Memory B cell (primary cell): ENCODE data around the gene MEDAG.

Experiments used
- ATAC-seq: fragments of 150-1000 bp; cut with Tn5 transposase; 2 replicates; pipeline ENCODE4 v1.10.0; 2021; ENCODE audit warnings: low read depth, mild to moderate bottlenecking, moderate library complexity
- DNase-seq, 2 donors: peaks; one replicate each; pipeline ENCODE4 v3.0.0; 2022; ENCODE audit warnings: low spot score in 2 of 2
- H3K27ac Mint-ChIP-seq: one replicate; pipeline ENCODE4 v1.8.0; 2022; ENCODE audit warnings: mild to moderate bottlenecking, moderate library complexity, mixed read lengths
- H3K27me3 Mint-ChIP-seq: one replicate; pipeline ENCODE4 v1.8.0; 2022; ENCODE audit warnings: mixed read lengths
- H3K36me3 Mint-ChIP-seq: one replicate; pipeline ENCODE4 v1.8.0; 2022; ENCODE audit warnings: mild to moderate bottlenecking, mixed read lengths
- H3K4me1 Mint-ChIP-seq: one replicate; pipeline ENCODE4 v1.8.0; 2022; ENCODE audit warnings: mixed read lengths
- H3K4me3 Mint-ChIP-seq: one replicate; pipeline ENCODE4 v1.8.0; 2022; ENCODE audit warnings: mild to moderate bottlenecking, moderate library complexity, mixed read lengths
- H3K9me3 Mint-ChIP-seq: one replicate; pipeline ENCODE4 v1.8.0; 2022; ENCODE audit warnings: mixed read lengths

MEDAG gene

DNA sequence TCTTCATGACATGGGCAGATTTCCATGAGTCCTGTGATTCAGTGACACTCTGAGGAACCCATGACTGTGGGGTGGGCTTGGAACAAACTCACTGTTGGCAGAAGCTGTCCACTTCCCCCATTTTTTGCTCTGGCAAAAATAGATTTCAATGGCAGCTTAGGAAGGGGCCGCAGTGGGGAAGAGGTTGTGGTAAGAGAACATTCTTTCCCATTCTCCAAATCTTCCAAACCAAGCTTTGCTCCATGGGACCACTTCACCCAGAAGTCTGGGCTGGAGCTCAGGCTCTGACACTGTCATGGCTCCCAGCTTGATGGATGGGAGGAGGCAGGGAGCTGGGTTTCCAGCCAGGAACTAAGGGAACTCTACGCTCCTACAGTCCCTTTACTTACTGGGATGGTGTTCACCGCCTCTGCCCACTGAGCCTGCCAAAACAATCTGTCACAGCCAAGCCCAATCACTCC lies 24.9 kb upstream of the MEDAG start:
- ATAC-seq: no peak
- Mint-ChIP-seq H3K9me3 (peaks cover 6% of the 10 kb centered on the region), H3K4me3 (no peak overlapping the region), H3K4me1 (no peaks in the 10 kb centered on the region), H3K27me3 (peaks cover 2% of the 10 kb centered on the region), H3K36me3 (peaks cover 2% of the 10 kb centered on the region), H3K27ac (no peak overlapping the region)
- DNase-seq: no peak

DNA sequence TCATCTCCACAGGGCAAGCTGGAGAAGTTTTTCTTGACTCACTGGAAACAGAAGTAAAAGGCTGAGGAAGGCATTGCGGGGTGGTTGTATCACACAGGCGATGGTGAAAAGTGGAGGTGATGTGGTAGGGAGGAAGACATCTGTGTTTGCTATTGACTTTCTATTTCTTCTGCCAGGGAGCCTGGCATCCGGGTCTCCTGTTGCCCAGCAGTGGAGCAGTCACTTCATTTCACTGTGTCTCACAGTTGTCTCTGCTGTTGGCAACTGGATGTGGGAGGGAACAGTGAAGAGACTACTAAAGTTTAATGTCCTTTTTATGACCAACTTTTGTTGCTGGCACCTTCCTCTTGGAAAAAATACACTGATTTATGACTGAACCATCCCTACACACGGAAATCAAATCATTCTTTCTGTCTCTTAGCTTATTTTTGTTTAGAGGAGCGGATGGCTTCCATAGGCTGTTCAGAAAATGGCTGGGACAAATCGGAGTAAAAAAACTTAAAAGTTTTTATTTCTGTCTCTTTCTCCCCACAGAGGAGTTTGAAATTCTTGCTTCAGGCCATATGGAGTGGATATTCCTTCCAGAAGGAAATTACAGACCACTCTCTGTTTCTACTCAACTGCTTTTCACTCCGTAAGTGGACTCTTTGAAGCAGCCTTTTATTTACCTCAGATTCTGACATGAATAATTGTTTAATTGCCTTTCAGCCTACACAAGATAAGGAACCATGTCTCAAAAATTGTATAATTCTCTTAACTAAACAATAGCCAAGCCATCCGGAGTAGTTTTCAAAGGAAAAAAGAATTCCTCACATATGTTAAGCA lies 23.8 kb upstream of the MEDAG start:
- DNase-seq: no peak
- Mint-ChIP-seq H3K36me3 (peaks cover 2% of the 10 kb centered on the region), H3K4me3 (no peak overlapping the region), H3K27me3 (peaks cover 2% of the 10 kb centered on the region), H3K4me1 (no peaks in the 10 kb centered on the region), H3K9me3 (peaks cover 6% of the 10 kb centered on the region), H3K27ac (no peak overlapping the region)
- ATAC-seq: no peak

DNA sequence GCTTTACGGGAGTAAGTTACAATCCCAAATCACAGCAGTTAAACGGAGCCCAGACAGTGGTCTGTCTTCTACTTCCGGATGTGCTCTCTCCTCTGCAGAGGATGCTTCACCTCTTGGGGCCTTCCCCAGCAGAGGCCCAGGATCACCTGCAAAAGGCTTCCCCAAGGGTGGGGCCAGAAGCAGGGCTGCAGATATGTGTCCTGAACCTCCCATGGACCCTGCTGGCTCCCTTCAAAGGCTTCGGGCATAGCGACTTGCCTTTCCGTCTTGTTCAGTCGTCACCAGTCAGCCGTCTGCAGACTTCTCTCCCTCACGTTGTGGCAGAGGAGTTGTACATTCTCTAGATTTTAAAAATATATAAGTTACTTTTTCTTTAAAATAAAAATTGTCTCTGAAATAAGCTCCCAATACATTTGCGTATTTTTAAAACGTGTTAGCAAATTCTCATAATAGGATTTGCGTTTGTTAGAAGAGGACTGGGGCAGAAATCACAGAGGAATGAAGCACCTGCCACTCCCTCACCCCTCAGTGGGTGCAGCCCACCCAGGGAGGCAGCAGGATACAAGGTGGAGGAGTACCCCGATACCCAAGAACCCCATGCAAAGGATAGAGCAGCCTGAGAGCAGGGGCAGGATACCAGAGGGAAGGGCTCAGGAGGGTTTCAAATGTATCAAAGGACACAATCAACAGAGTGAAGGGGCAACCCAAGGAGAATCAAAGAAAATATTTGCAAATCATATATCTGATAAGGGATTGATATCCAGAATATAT lies 22.9 kb upstream of the MEDAG start:
- no peak overlapping the region for H3K4me3 Mint-ChIP-seq
- H3K4me1 Mint-ChIP-seq: no peaks in the 10 kb centered on the region
- H3K9me3 Mint-ChIP-seq: peaks cover 6% of the 10 kb centered on the region
- DNase-seq (no peak), ATAC-seq (no peak)
- H3K36me3 Mint-ChIP-seq: peaks cover 2% of the 10 kb centered on the region
- peaks cover 2% of the 10 kb centered on the region for H3K27me3 Mint-ChIP-seq
- H3K27ac Mint-ChIP-seq: no peak overlapping the region

DNA sequence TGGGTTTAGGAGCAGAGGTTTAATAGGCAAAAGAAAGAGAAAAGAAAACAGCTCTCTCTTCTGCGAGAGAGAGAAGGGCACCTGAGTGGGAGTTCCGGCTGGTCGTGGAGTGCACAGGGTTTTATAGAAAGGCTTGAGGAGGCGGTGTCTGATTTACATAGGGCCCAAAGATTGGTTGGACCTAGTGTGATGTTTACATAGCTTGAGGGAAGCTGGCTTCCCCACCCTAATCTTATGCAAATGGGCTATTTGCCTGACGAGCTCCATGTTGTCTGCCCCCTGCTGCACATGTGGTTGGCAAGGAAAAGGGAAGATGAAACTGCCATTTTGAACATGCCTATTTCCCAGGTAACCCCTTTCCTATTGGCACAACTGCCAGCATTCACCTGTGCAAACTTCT lies 21.5 kb upstream of the MEDAG start:
- ATAC-seq (no peak), DNase-seq (no peak)
- no peaks in the 10 kb centered on the region for H3K4me1 Mint-ChIP-seq
- no peak overlapping the region for H3K4me3 Mint-ChIP-seq
- no peak overlapping the region for H3K27ac Mint-ChIP-seq
- H3K36me3 Mint-ChIP-seq: peaks cover 2% of the 10 kb centered on the region
- peaks cover 3% of the 10 kb centered on the region for H3K27me3 Mint-ChIP-seq
- peaks cover 7% of the 10 kb centered on the region for H3K9me3 Mint-ChIP-seq

DNA sequence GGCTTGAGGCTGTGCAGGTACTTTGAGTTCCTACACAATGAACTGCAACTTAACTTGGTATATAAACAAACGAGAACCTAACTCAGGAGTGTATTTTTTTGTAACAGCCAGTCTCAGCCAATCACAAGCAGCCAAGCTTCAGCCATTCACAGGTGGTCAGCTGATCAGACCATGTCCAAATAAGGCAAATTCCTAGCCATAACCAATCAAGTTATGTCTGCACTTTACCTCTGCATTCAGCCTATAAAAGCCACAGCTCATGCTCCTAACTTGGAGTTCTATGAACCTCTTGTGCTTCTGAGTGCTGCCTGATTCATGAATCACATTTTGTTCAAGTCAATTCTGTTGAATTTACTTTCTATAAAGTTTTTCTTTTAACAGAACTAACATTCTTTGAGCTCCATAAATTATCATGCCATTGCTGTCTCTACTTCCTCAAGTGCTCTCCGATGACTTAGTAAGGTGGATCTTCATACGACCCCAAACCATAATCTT lies 16.8 kb upstream of the MEDAG start:
- Mint-ChIP-seq H3K4me1 (no peaks in the 10 kb centered on the region), H3K27me3 (peaks cover 8% of the 10 kb centered on the region), H3K27ac (no peak overlapping the region), H3K36me3 (no peaks in the 10 kb centered on the region), H3K4me3 (no peak overlapping the region), H3K9me3 (peaks cover 4% of the 10 kb centered on the region)
- ATAC-seq (no peak), DNase-seq (no peak)

DNA sequence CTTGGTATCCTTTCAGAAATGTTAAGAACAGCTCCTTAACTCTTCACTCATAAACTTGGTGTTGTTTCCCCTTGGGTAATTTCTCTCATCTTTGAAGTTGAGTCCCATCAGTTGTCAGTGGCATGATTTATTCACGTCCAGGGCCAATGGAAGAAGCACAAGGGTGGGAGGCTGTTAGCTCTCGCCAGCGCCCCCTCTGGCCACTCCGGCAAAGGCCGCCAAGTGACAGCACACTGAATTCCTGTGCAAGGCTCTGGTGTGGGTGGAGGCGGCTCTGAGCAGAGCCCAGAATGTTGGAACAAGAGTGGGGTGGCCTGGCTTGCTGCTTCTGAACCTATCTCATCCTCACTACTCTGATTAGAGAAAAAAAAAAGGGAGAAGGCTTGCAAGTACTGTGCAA lies 13.1 kb upstream of the MEDAG start:
- Mint-ChIP-seq H3K36me3 (no peaks in the 10 kb centered on the region), H3K4me3 (no peak overlapping the region)
- ATAC-seq: no peak

DNA sequence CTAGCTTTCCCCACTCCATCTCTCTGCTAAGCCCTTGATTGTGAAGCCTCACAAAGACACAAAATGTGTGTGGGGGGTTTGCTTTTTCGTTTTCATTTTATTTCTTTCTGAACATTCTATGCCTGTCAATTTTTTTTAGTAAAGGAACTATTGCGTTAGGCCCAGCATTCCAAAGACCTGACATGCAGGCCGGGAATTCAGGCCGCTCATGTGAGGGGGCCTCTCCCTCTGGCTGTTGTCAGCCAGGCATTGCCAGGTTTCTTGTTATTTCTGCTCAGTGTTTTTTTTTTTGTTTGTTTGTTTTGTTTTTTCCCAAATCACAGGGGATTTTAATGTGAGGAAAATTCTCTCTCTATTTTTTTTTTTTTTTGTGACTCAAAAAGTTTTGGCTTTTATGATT lies 10.3 kb upstream of the MEDAG start:
- DNase-seq (no peak), ATAC-seq (no peak)
- Mint-ChIP-seq H3K27me3 (peaks cover 18% of the 10 kb centered on the region), H3K4me3 (no peak overlapping the region), H3K36me3 (no peaks in the 10 kb centered on the region), H3K4me1 (peaks cover 6% of the 10 kb centered on the region), H3K27ac (no peak overlapping the region), H3K9me3 (no peaks in the 10 kb centered on the region)

More for the DNA sequence above, 13.1 kb upstream of the MEDAG start:
- Mint-ChIP-seq H3K27ac (no peak overlapping the region), H3K27me3 (peaks cover 10% of the 10 kb centered on the region), H3K9me3 (peaks cover 1% of the 10 kb centered on the region), H3K4me1 (no peaks in the 10 kb centered on the region)
- no peak for DNase-seq

DNA sequence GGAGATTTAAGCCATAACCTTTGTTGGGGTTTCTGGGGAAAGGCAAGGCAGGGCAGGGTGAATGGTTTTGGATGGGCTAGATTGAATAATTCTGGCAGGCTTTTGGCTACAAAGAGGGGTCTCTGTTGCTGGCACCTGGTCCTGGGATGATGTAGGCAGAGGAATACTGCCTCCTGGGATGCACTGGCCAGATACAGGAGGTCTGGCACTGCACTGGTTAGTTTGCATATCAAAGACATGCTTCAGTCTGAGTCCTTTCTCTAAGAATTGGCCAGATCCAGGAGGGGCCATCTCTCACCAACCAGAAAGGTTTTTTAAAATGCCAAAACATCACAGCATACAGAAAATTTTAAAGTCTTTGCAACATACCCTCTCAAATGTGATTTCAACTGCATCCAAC lies 8.0 kb upstream of the MEDAG start:
- Mint-ChIP-seq H3K4me3 (no peak overlapping the region), H3K4me1 (peaks cover 6% of the 10 kb centered on the region), H3K36me3 (no peaks in the 10 kb centered on the region), H3K27ac (no peak overlapping the region), H3K9me3 (no peaks in the 10 kb centered on the region), H3K27me3 (peaks cover 18% of the 10 kb centered on the region)
- no peak for ATAC-seq
- no peak for DNase-seq

DNA sequence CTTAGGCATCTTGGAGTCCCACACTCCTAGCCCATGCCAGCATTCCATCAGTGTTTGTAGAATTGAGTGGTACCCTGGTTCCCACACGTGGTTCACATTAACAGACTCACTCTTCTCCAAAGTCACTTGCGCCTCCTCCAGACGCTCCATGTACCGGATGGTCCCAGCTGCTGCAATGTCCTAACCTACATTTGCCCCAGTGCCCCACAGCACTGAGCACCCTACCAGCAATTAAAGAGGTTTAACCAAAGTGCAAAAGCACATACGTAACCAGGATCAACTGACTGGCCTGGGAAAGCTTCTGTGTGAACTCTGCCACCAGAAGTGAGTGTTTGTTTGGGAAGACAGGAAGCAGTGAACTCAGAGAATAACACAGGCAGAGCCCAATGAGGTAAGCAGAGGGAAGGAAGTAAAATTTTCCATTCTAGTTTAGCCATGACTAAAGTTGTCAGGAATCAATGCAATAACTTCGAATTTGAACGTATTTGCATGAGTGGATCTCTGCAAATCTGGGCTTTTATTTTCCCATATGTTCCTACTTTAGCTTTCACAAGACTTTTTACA lies 7.3 kb upstream of the MEDAG start:
- no peak for ATAC-seq

DNA sequence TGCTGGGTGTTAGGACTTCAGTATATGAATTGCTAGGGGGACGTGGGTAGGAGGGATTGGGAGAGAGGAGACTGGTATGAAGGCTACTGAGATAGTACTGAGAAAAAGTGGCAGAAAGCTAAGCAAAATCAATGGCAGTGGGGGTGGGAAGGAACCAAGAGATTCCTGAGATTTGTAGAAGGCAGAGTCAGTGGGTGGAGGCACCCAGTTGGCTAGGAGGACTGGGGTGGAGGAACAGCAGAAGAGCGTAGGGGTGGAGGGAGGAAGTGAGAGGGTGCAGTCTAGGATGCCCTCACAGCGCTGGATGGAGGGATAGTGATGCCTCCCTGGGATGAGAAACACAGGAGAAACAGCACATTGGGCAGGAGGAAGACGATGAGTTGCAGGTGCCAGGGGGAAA lies 5.6 kb upstream of the MEDAG start:
- H3K27ac Mint-ChIP-seq: no peak overlapping the region
- DNase-seq: no peak
- ATAC-seq: no peak
- peaks cover 6% of the 10 kb centered on the region for H3K4me1 Mint-ChIP-seq
- H3K4me3 Mint-ChIP-seq: no peak overlapping the region
- no peaks in the 10 kb centered on the region for H3K36me3 Mint-ChIP-seq
- no peaks in the 10 kb centered on the region for H3K9me3 Mint-ChIP-seq
- peaks cover 32% of the 10 kb centered on the region for H3K27me3 Mint-ChIP-seq

More for the DNA sequence above, 7.3 kb upstream of the MEDAG start:
- Mint-ChIP-seq H3K36me3 (no peaks in the 10 kb centered on the region), H3K27me3 (peaks cover 16% of the 10 kb centered on the region), H3K27ac (no peak overlapping the region), H3K4me3 (no peak overlapping the region), H3K9me3 (no peaks in the 10 kb centered on the region), H3K4me1 (peaks cover 6% of the 10 kb centered on the region)
- no peak for DNase-seq

DNA sequence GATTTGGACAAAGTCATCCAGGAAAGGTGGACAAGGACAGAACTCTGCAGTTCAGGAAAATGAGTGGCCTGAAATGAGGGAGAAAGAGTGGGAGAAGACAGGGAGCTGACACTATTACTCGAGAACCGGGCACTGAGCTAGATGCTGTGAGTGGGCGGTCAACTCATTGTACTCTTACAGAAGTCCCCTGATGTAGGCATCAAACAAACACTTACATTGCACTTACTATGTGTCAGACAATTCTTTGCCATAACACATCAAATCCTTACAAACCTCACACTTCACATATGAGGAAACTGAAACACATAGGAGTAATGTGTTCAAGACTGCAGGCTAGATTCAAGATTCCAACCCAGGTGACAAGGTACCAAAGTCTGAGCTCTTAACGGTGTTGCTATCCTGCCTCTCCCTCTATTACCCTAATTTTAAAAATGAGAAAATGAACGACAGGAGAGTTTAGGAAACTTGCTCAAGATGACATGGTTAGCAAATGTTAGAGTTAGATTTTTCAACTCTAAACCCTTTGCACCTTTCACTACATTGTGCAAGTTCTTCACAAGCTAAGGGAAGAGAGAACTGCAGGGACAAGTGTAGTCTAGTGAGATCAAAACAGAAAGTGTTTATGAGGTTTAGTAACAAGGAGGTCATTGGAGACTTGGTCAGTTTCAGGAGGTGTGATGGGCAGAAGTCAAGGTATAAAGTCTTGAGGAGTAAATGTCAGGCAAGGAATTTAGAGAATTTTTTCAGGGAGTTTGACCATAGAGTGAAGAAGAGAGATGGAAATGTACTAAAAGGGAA lies 4.9 kb upstream of the MEDAG start:
- ATAC-seq: no peak
- H3K27ac Mint-ChIP-seq: no peak overlapping the region

DNA sequence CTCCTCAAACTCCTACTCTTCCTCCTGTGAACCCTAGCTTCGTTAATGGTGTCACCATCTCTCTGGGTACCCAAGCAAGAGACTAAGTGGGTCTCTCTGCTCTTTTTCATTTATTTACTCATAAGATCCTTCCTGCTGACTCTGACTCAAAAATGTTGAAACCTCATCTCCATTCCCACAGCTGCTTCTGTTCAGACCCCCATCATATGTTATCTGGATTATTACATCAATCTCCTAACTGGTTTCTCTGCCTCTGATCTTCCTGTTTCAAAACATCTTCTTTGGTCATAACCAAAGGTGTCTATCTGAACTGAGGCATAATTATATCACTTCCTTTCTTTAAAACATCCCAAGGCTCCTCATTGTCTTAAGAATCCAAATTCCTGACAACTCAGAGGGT lies 2.0 kb upstream of the MEDAG start:
- H3K27me3 Mint-ChIP-seq: peaks cover 35% of the 10 kb centered on the region
- no peak overlapping the region for H3K4me3 Mint-ChIP-seq
- H3K27ac Mint-ChIP-seq: no peak overlapping the region
- H3K4me1 Mint-ChIP-seq: peaks cover 12% of the 10 kb centered on the region
- DNase-seq (no peak), ATAC-seq (no peak)
- H3K9me3 Mint-ChIP-seq: no peaks in the 10 kb centered on the region
- no peaks in the 10 kb centered on the region for H3K36me3 Mint-ChIP-seq

More for the DNA sequence above, 4.9 kb upstream of the MEDAG start:
- H3K4me3 Mint-ChIP-seq: no peak overlapping the region
- no peaks in the 10 kb centered on the region for H3K36me3 Mint-ChIP-seq
- peaks cover 6% of the 10 kb centered on the region for H3K4me1 Mint-ChIP-seq
- no peak for DNase-seq
- peaks cover 35% of the 10 kb centered on the region for H3K27me3 Mint-ChIP-seq
- no peaks in the 10 kb centered on the region for H3K9me3 Mint-ChIP-seq

DNA sequence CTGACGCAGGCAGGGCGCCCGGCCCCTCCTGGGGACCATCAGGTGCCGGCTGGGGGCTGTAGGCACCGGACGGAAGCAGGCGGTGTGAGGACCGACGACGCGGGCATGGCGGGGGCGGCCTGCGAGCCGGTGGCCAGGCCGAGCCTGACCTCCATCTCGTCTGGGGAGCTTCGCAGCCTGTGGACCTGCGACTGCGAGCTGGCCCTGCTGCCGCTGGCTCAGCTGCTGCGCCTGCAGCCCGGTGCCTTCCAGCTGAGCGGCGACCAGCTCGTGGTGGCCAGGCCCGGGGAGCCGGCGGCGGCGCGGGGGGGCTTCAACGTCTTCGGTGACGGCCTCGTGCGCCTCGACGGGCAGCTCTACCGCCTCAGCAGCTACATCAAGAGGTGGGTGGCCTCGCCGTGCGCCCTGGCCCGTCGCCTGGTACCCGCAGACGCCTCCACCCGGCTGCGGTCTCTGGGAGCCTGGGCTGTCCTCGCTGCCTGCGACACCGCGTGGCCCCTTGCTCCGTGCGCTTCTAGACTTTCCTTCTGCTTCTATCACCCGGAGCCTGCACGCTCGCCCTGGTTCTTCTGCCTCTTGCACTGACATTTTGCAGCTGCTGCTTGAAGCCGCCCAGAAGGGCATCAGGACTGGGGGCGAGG lies 460 bp downstream of the MEDAG start:
- DNase-seq (no peak), ATAC-seq (no peak)
- Mint-ChIP-seq H3K9me3 (no peaks in the 10 kb centered on the region), H3K27ac (no peak overlapping the region), H3K4me3 (no peak overlapping the region), H3K4me1 (peaks cover 6% of the 10 kb centered on the region), H3K36me3 (no peaks in the 10 kb centered on the region), H3K27me3 (peaks cover 27% of the 10 kb centered on the region)
